ENCODE measurements around the gene CYB5RL. TPM values are rescaled to one million over a fixed set of nuclear protein-coding genes. Genes with fewer than 3 reads are reported as not detected.

The CYB5RL gene
- total RNA-seq: 1 to 10 TPM; 1.9 to 5.1 (median 3.6) TPM

GRCh38 chr1:54199765-54200518 lies at the start of gene CYB5RL, which contains the start of gene MRPL37:
TSS of gene CYB5RL (minus strand) at chr1:54200030. CDS start at chr1:54195616, 4,414 bp downstream.
TSS of gene MRPL37 (plus strand) at chr1:54200167. CDS start at chr1:54200244, 77 bp downstream.
- peak within 1 kb of the TSS; percentile 84 to 97 (median 90) for H3K4me3 ChIP-seq
- no peaks in the 10 kb centered on the region for H3K27me3 ChIP-seq
- peak; percentile 94 for DNase-seq
- intact Hi-C loops (cut with DNase I; ENCODE audit: low total_unique reads): loop anchor here (5.0 kb wide), 1 partner anchor 287 kb away; no protein-coding TSS in a partner anchor
- TF ChIP-seq POLR2A (IDR thresholded peaks at IDR 0.05): peak; percentile 55
- TF ChIP-seq CTCF (IDR thresholded peaks at IDR 0.05): no peak
- TF ChIP-seq POLR2AphosphoS5 (IDR thresholded peaks at IDR 0.05): peak; percentile 36 to 55 (median 48)
- no peaks in the 10 kb centered on the region for H3K9me3 ChIP-seq
- no peaks in the 10 kb centered on the region for H3K36me3 ChIP-seq
- peaks cover 10 to 28% (median 23%) of the 10 kb centered on the region in 4 donors for H3K4me1 ChIP-seq
- peak within 1 kb of the TSS; percentile 80 to 87 (median 82) for H3K27ac ChIP-seq
- in situ Hi-C loops (cut with MboI; ENCODE audit: low pct_ligation_motif_present in 1 of 4, low pct_unique_long_range_greater_than_20kb in 1 of 4, low sequenced_read_pairs in 3 of 4): loop anchor here in 1 of 4 donors (25.0 kb wide), 1 partner anchor 187 kb away; no protein-coding TSS in a partner anchor
- 0% methylated on average over 1 to 40 of the region's 51 CpGs for WGBS, 2 donors (ENCODE audit: low coverage in 1 of 2)

GRCh38 chr1:54248966-54249365 lies 49.1 kb upstream of the CYB5RL start:
- 53 to 79% methylated on average over 2 to 4 of the region's 4 CpGs for WGBS, 2 donors (ENCODE audit: low coverage in 1 of 2)
- TF ChIP-seq EP300 (IDR thresholded peaks at IDR 0.05; ENCODE audit: low read depth): no peak
- no peak for TF ChIP-seq CTCF (IDR thresholded peaks at IDR 0.05)
- TF ChIP-seq POLR2A (IDR thresholded peaks at IDR 0.05): no peak
- no peak for TF ChIP-seq POLR2AphosphoS5 (IDR thresholded peaks at IDR 0.05)
- in situ Hi-C loops (cut with MboI; ENCODE audit: low pct_ligation_motif_present in 1 of 4, low pct_unique_long_range_greater_than_20kb in 1 of 4, low sequenced_read_pairs in 3 of 4): no loop called here

GRCh38 chr1:54247863-54248515 lies 48.2 kb upstream of the CYB5RL start:
- Histone ChIP-seq H3K4me1 (peaks cover 0 to 4% (median 0%) of the 10 kb centered on the region in 4 donors), H3K36me3 (peaks cover 0 to under 1% (median 0%) of the 10 kb centered on the region in 4 donors), H3K27me3 (no peaks in the 10 kb centered on the region), H3K9me3 (no peaks in the 10 kb centered on the region), H3K4me3 (no peak overlapping the region), H3K27ac (no peak overlapping the region)
- 89% methylated on average over 11 of the region's 11 CpGs; no CpG with 5 or more reads in 1 of the 2 donors for WGBS, 2 donors (ENCODE audit: low coverage in 1 of 2)
- DNase-seq: no peak
- in situ Hi-C loops (cut with MboI; ENCODE audit: low pct_ligation_motif_present in 1 of 4, low pct_unique_long_range_greater_than_20kb in 1 of 4, low sequenced_read_pairs in 3 of 4): no loop called here
- no peak for TF ChIP-seq CTCF (IDR thresholded peaks at IDR 0.05)
- no peak for TF ChIP-seq EP300 (IDR thresholded peaks at IDR 0.05; ENCODE audit: low read depth)
- TF ChIP-seq POLR2A (IDR thresholded peaks at IDR 0.05): no peak
- TF ChIP-seq POLR2AphosphoS5 (IDR thresholded peaks at IDR 0.05): no peak
- intact Hi-C loops (cut with DNase I; ENCODE audit: low total_unique reads): no loop called here

More at GRCh38 chr1:54248966-54249365, 49.1 kb upstream of the CYB5RL start:
- peaks cover 0 to 4% (median under 1%) of the 10 kb centered on the region in 4 donors for H3K4me1 ChIP-seq
- no peak overlapping the region for H3K4me3 ChIP-seq
- H3K9me3 ChIP-seq: no peaks in the 10 kb centered on the region
- H3K36me3 ChIP-seq: no peaks in the 10 kb centered on the region
- H3K27ac ChIP-seq: no peak overlapping the region
- H3K27me3 ChIP-seq: no peaks in the 10 kb centered on the region
- no peak for DNase-seq
- intact Hi-C loops (cut with DNase I; ENCODE audit: low total_unique reads): no loop called here

- 79% methylated on average over 3 to 10 of the region's 10 CpGs for WGBS, 2 donors (ENCODE audit: low coverage in 1 of 2)
- TF ChIP-seq POLR2A (IDR thresholded peaks at IDR 0.05): no peak
- no peak for TF ChIP-seq CTCF (IDR thresholded peaks at IDR 0.05)
- TF ChIP-seq EP300 (IDR thresholded peaks at IDR 0.05; ENCODE audit: low read depth): no peak
- peak in 1 of 3 donors; percentile 64 for TF ChIP-seq POLR2AphosphoS5 (IDR thresholded peaks at IDR 0.05)
- peaks cover 0 to 4% (median 0%) of the 10 kb centered on the region in 4 donors for H3K4me1 ChIP-seq
- no peak overlapping the region for H3K27ac ChIP-seq
- no peaks in the 10 kb centered on the region for H3K27me3 ChIP-seq
- in situ Hi-C loops (cut with MboI; ENCODE audit: low pct_ligation_motif_present in 1 of 4, low pct_unique_long_range_greater_than_20kb in 1 of 4, low sequenced_read_pairs in 3 of 4) (no loop called here), intact Hi-C loops (cut with DNase I; ENCODE audit: low total_unique reads) (no loop called here)
- no peak for DNase-seq
- peaks cover 0 to 4% (median 0%) of the 10 kb centered on the region in 4 donors for H3K36me3 ChIP-seq
- no peak overlapping the region for H3K4me3 ChIP-seq
- no peaks in the 10 kb centered on the region for H3K9me3 ChIP-seq
Observed at GRCh38 chr1:54246116-54246721, 46.4 kb upstream of the CYB5RL start.

All from transverse colon (tissue), 4 donors.